HG02588 (cell line): ENCODE results near the gene DYSF.
A peak's percentile ranks its signal among the peaks of the same experiment; 100 is the strongest.

Source experiments
- ATAC-seq: cut with Tn5 transposase; IDR thresholded peaks from one replicate; pipeline ENCODE4 v1.9.1; 2021; ENCODE audit warnings: mild to moderate bottlenecking, moderate library complexity; ENCODE audit not compliant: unreplicated experiment

The DYSF gene

GRCh38 chr2:71496156-71496770 lies 42.9 kb downstream of the DYSF start:
- no peak for ATAC-seq

- ATAC-seq = no peak
Observed at GRCh38 chr2:71498261-71498701, 44.9 kb downstream of the DYSF start.

- no peak for ATAC-seq
Observed at GRCh38 chr2:71499691-71500090, 46.3 kb downstream of the DYSF start.

GRCh38 chr2:71500426-71501079 lies 47.2 kb downstream of the DYSF start:
- no peak for ATAC-seq

GRCh38 chr2:71502941-71503738 lies 49.8 kb downstream of the DYSF start:
- ATAC-seq = no peak

- ATAC-seq = no peak
Observed at GRCh38 chr2:71503837-71504236, 50.5 kb downstream of the DYSF start.

- ATAC-seq = no peak
Observed at GRCh38 chr2:71504611-71505010, 51.2 kb downstream of the DYSF start.

GRCh38 chr2:71505086-71505769 lies 51.9 kb downstream of the DYSF start:
- no peak for ATAC-seq

- ATAC-seq = no peak
Observed at GRCh38 chr2:71505770-71506140, 52.4 kb downstream of the DYSF start.

GRCh38 chr2:71506222-71507153 lies 53.1 kb downstream of the DYSF start:
- ATAC-seq = no peak

- ATAC-seq = no peak
Observed at GRCh38 chr2:71507476-71507875, 54.1 kb downstream of the DYSF start.

- ATAC-seq = peak; percentile 49
Observed at GRCh38 chr2:71510196-71510807, 56.9 kb downstream of the DYSF start.

GRCh38 chr2:71510938-71511337 lies 57.6 kb downstream of the DYSF start:
- ATAC-seq = no peak

GRCh38 chr2:71511776-71512175 lies 58.4 kb downstream of the DYSF start:
- ATAC-seq = no peak

- no peak for ATAC-seq
Observed at GRCh38 chr2:71512386-71512785, 59.0 kb downstream of the DYSF start.

GRCh38 chr2:71513096-71513495 lies 59.7 kb downstream of the DYSF start:
- ATAC-seq = no peak

GRCh38 chr2:71513721-71514120 lies 60.4 kb downstream of the DYSF start:
- no peak for ATAC-seq

- ATAC-seq = no peak
Observed at GRCh38 chr2:71516253-71516888, 63.0 kb downstream of the DYSF start.

- no peak for ATAC-seq
Observed at GRCh38 chr2:71517851-71518250, 64.5 kb downstream of the DYSF start.
